RWPE2 (cell line): ENCODE data around the gene APP.

Experiments
- ATAC-seq: fragments of 200-7000 bp; cut with Tn5 transposase; 3 replicates; pipeline ENCODE4 v1.9.1; 2021; ENCODE audit warnings: low read depth
- DNase-seq: peaks from one replicate; pipeline ENCODE4 v3.0.0-alpha.2; 2020; ENCODE audit warnings: low spot score
- H3K27ac ChIP-seq: fragments of 450-650 bp; 2 replicates; pipeline ENCODE4 v1.5.1; 2017; ENCODE audit warnings: mild to moderate bottlenecking; ENCODE audit not compliant: poor library complexity, severe bottlenecking
- H3K27me3 ChIP-seq: fragments of 250-450 bp; sonication (Bioruptor Pico); 2 replicates; pipeline ENCODE4 v1.5.1; 2021; ENCODE audit warnings: mild to moderate bottlenecking, moderate library complexity; ENCODE audit not compliant: insufficient read depth, poor library complexity, severe bottlenecking
- H3K36me3 ChIP-seq: fragments of 250-450 bp; sonication (Bioruptor Pico); 2 replicates; pipeline ENCODE4 v1.5.1; 2020; ENCODE audit warnings: low read depth, mild to moderate bottlenecking, moderate library complexity
- H3K4me1 ChIP-seq: fragments of 250-450 bp; sonication (Bioruptor Pico); 2 replicates; pipeline ENCODE4 v1.5.1; 2021; ENCODE audit warnings: mild to moderate bottlenecking, moderate library complexity; ENCODE audit not compliant: insufficient read depth, poor library complexity, severe bottlenecking
- H3K4me3 ChIP-seq: fragments of 250-450 bp; sonication (Bioruptor Pico); 2 replicates; pipeline ENCODE4 v1.5.1; 2021; ENCODE audit warnings: mild to moderate bottlenecking, moderate library complexity; ENCODE audit not compliant: severe bottlenecking
- H3K9me3 ChIP-seq: fragments of 250-450 bp; sonication (Bioruptor Pico); 2 replicates; pipeline ENCODE4 v1.5.1; 2021; ENCODE audit warnings: mild to moderate bottlenecking, moderate library complexity; ENCODE audit not compliant: severe bottlenecking
- CTCF ChIP-seq: fragments of 450-650 bp; IDR thresholded peaks from one replicate; pipeline ENCODE4 v1.5.1; 2017; ENCODE audit warnings: mild to moderate bottlenecking, moderate library complexity; ENCODE audit not compliant: poor library complexity, severe bottlenecking

Gene APP

GRCh38 chr21:26064506-26064905 lies 106.1 kb downstream of the APP start:
- Histone ChIP-seq H3K36me3 (no peaks in the 10 kb centered on the region), H3K27ac (no peak overlapping the region), H3K4me1 (peaks cover 7% of the 10 kb centered on the region), H3K27me3 (no peaks in the 10 kb centered on the region), H3K4me3 (no peak overlapping the region), H3K9me3 (no peaks in the 10 kb centered on the region)
- ATAC-seq, result no peak
- TF ChIP-seq CTCF, result no peak
- no peak for DNase-seq

GRCh38 chr21:26061437-26061836 lies 109.1 kb downstream of the APP start:
- peaks cover 2% of the 10 kb centered on the region for H3K4me1 ChIP-seq
- H3K36me3 ChIP-seq, result peaks cover 8% of the 10 kb centered on the region; the same call in 1 of the 2 replicates
- ATAC-seq (no peak), DNase-seq (no peak)
- TF ChIP-seq CTCF, result no peak
- no peak overlapping the region for H3K4me3 ChIP-seq
- H3K27me3 ChIP-seq, result no peaks in the 10 kb centered on the region
- H3K9me3 ChIP-seq, result no peaks in the 10 kb centered on the region
- H3K27ac ChIP-seq, result no peak overlapping the region

- H3K36me3 ChIP-seq, result peaks cover 8% of the 10 kb centered on the region; the same call in 1 of the 2 replicates
- peaks cover 4% of the 10 kb centered on the region for H3K4me1 ChIP-seq
- no peak overlapping the region for H3K4me3 ChIP-seq
- no peak for TF ChIP-seq CTCF
- H3K27ac ChIP-seq, result no peak overlapping the region
- no peaks in the 10 kb centered on the region for H3K9me3 ChIP-seq
- H3K27me3 ChIP-seq, result no peaks in the 10 kb centered on the region
- ATAC-seq, result no peak
- no peak for DNase-seq
Measured at GRCh38 chr21:26060335-26061115, 110.0 kb downstream of the APP start.

GRCh38 chr21:26057477-26058170 lies 112.9 kb downstream of the APP start:
- no peak for DNase-seq
- ATAC-seq, result no peak
- peaks cover 16% of the 10 kb centered on the region for H3K36me3 ChIP-seq
- H3K27me3 ChIP-seq, result no peaks in the 10 kb centered on the region
- no peak for TF ChIP-seq CTCF
- H3K4me1 ChIP-seq, result peaks cover 4% of the 10 kb centered on the region
- no peak overlapping the region for H3K27ac ChIP-seq
- no peaks in the 10 kb centered on the region for H3K9me3 ChIP-seq
- H3K4me3 ChIP-seq, result no peak overlapping the region
